ENCODE measurements around the gene CSNK2A3.

Gene CSNK2A3

DNA sequence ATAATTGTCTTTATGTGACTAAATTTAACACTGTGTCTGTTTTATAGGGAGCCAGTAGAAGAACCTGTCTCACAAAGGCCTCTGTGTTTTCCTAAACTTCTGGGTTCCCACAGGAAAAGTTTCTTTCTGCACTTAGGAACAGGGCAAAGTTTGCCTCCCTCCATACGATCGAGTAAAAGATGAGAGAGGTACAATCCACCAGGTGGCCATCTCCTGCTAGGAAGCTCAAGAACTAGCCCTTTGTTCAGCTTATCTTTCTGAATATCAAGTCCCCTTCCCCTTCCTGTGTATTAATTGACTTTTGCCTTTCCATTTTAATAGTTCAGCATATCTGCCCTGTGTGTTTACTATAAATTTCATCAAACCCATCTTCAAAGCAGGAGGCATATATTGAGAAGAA lies 18.0 kb downstream of the CSNK2A3 start:
- DNase-seq (ENCODE audit: low read depth) = no peak

DNA sequence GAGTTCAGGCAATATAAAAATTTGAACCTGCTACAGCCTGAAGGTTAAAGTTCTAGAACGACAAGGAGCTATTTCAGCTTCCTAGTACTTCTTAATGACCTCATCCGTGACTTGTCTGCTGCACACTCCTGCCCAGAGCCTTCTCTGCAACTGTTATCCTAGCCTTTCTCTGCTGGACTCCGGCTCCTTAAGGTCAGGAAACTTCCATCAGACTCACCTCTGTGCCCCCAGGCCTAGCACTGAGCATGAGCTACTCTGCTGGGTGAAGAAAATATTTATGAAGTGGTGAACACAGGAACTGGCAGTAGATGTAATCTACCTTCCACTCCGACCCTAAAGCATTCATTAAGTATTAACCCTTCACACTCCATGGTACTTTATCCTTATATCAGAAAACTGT lies 18.4 kb downstream of the CSNK2A3 start:
- DNase-seq (ENCODE audit: low read depth) = no peak

DNA sequence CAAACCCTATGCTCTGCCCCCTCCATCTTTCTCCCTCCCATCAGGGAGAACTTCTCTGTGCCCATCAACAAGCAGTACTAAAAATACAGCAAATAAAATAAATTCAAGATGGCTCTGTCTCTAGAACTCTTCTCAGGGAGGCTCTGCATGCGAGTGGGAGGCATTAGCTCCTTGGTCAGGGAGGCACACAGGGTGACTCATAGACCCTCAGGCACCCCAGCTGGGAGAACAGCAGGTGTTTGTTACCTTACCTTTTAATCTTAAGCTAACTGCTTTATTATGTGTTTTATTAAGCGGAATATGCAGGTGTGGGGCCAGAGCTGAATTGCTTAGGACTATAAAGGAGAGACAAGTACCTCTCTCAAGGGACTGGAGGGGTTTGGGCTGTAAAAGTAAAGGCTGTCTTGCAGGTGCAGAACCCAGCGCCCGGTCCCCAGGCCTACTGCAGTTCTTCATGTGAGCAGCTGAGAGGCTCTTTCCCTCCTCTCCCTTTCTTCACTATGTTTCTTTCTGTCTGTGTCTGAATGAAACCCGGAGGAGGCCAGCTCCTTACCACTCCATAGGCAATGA lies 20.8 kb downstream of the CSNK2A3 start:
- DNase-seq (ENCODE audit: low read depth) = no peak

DNA sequence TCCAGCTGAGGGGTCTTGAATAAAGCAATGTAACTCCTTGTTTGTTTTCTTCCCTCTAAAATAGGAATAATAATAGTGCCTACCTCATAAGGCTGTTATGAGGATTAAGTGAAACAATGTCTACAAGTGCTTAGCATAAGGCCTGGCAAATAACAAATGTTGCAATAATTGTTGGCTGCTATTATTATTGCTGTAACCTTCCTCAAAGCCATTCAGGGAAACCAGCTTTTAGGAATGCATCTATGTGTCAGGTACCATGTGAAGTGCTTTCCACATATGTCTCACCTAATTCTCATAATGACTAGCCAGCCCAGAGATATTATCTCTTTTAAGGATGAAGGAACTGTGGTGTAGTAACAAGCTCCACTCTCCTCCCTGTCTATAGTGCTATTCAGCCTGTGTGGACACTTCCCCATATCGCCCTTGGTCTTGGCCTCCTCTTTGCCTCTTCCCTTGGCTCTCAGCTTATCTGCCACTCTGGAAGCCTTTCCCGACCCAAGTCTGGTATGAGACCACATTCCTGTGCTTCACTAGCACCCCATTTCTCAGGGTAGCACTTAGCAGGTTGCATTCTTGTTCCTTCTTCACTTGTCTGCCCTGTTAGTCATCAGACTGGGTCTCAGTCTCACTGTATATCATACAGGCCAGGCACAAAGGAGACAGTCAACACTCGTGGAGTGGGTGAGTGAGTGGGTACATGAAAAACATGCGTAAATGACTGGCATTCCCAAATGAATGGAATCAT lies 23.8 kb downstream of the CSNK2A3 start:
- no peak for DNase-seq (ENCODE audit: low read depth)

DNA sequence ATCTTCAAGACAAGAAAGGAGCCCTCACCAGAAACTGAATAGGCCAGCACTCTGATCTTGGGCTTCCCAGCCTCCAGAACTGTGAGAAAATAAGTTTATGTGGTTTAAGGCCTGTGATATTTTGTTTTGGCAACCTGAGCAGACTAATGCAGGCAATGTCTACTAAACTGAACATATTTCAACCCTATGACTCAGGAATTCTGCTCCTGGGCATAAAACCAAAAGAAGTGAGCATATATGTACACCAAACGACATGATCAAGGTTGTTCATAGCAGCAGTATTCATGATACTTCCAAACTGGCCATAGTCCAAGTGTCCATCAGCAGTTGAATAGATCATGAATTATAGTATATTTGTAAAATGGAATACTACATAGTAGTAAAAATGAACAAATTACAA lies 29.0 kb downstream of the CSNK2A3 start:
- no peak for DNase-seq (ENCODE audit: low read depth)

DNA sequence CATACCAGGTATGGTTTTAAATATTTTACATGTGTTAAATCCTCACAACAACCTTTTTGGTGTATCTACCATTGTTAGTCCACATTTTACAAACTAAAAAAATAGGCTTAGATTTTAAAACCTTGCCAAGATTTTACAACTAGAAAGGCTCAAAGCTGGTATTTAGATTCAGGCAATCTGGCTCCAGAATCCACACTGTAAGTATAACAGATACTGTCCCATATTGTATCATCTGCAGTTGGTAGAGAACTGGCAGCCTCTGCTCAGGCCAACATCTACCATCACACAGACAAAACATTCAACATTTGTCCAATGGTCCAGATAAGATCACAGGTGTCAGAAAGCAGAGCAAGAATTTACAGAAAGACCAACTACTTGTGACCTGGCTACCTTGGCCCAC lies 30.9 kb downstream of the CSNK2A3 start:
- DNase-seq (ENCODE audit: low read depth) = no peak

DNA sequence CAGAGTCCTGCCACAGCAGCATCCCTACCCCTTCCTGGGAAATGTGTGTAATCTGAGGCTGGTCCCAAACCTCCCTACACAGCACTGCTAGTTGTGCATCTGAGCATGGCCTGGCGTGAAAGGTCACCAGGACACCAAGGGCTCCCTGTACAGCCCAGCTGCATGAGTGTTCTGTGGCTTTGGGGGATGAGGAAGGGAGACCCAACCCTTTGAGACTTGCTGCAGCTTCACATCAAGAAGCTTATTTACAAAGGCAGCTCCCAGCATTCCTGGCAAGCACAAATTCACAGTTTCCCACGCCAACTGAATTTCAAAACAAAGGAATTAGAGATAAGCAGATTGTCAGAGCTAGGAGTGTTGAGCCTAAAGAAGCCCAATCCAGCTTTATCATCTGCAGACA lies 32.2 kb downstream of the CSNK2A3 start:
- no peak for DNase-seq (ENCODE audit: low read depth)

DNA sequence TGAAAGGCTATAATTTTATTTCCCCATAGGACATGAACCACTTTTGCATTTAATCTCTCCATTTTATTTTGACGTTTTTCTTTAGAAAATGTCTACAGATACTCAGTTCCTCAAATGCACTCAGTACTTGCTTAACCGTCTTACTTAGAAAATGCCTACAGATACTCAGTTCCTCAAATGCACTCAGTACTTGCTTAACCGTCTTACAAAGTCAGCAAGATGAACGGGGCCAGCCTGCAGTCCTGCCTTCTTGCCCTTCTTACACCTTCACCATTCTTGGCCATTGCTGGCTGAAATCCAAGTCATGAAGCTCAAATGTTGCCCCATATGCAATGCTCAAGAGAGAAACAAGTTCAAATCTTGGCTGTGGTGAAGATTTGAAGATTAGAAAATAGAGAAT lies 34.1 kb downstream of the CSNK2A3 start:
- no peak for DNase-seq (ENCODE audit: low read depth)

DNA sequence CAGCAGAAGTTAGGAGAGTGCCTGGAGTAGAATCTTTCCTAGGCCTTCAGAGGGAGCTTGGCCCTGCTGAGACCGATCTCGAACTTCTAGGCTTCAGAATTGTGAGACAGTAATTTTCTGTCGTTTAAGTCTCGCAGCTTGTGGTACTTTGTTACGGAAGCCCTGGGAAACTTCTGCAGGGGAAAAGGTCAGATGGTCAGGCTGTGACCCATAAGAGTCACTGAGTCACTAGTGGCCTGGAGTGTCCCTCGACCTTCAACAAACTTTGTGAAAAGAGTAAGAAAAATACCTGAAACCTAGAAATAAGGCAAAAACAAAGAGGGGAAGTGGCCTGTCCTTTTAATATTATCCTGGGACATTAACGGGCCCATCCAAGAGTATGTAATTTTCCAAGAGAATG lies 34.6 kb downstream of the CSNK2A3 start:
- no peak for DNase-seq (ENCODE audit: low read depth)

DNA sequence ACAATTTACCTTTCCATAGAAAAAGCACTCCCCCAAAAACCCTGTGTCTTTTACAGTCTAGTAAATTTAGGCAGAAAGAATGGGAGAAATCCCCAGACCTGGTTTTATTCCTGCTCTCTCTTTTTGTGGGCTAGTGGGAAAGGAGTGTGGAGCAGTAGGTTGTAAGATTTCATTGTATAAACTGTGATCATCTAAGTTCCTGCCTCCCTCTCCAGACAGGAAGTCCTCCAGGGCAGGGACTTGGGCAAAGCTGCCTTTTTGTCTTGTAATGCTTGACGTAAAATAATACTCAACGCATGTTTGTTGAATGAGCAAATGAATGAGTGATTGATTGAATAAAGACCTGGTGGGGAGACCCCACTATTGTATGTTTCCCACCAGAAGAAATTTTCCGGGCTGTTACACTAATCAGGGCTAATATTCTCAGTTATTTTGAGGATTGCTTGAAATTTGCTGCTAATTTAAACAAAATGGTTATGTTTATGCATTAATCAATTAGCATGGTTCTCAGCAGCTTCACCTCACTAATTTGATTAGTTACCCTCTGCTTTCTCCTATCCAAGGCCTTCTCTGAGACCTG lies 36.3 kb downstream of the CSNK2A3 start:
- DNase-seq (ENCODE audit: low read depth) = no peak

DNA sequence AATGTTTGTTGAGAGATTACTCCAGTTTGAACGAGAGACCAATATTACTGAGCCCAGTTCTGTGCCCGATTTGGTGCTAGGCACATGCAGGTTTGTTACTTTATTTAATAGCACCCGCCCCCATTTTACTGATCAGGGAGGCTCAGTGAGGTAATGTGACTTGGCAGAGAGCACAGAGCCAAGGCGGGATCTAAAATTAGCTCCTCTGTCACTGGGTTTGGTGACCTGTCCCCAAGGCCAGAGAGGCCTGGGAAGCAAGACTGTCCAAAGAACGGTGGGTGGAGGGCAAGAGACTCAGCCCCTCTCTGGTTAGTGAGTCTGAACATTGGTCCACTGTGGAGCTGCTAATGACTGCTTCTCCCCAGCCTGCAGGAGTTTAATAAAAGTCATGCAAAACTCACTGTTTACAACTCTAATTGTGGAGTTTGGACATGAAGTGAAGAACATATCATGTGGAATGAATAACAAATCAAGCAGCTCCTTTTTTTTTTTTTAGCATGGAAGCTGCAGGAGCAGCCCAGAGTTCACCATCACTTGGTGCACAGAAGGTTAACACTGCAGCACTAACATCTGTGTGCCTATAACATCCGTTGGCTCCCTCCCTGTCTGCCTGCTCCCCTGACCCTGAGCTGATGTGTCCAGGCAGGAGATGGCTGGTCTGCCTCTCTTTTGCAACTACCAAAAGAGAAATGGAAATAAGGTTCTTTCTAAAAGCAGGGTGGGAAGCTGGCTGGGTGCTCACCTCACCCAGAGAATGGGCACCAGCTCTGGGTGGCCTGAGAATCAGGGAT lies 39.0 kb downstream of the CSNK2A3 start:
- DNase-seq (ENCODE audit: low read depth) = no peak

DNA sequence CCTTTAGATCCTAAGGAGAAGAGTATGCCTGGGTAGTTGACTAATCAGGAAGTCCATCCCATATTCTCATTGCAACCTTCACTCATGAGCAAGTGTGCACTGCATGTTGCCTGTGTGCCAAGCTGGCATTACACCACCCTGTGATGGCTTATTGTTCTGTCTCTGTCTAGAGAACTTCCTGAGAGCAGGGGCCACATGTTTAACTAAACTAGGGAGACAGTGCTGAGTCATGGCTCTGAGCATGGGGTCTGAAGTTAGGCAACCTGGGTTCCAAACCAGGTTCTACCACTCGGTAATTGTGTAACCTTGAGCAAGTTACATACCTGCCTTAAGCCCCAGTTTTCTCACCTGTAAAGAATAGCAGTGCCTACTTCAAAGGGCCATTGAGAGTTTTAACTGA lies 39.6 kb downstream of the CSNK2A3 start:
- DNase-seq (ENCODE audit: low read depth) = no peak

DNA sequence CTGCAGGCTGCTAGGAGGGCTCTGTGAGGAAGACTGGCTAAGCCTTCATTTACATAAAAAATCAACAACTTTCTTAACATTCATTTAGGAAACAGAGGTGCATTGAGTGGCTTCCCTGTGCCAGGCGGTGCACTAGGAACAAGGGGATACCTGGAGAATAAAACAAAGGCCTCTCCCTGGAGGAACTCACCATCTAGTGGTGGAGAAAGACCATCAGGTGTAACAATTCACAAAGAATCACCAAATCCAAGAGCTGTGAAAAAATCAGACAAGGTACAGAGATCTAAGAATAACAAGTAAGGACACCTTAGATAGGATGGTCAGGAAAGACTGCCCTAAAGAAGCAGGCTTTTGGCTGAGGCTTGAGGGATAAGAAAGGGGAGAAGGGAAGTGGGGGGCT lies 40.3 kb downstream of the CSNK2A3 start:
- no peak for DNase-seq (ENCODE audit: low read depth)

DNA sequence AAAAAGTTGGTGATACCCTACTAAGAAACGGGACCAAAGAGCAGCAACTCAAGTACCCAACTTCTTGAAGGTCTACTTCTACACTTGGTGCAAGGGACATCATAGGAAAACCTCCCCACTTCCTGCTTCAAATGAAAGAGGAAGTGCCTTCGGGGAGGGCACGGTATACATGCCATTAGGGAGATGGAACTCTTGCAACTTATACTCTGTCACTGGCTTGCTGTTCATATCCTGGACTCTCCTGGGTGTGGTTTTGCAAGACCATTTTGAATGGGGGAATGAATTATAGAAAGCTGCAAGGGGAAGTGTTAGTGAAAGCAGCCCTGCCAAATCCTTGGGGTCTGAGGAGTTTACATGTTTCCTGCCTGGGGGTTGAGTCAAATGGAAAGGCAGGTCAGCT lies 41.9 kb downstream of the CSNK2A3 start:
- no peak for DNase-seq (ENCODE audit: low read depth)

DNA sequence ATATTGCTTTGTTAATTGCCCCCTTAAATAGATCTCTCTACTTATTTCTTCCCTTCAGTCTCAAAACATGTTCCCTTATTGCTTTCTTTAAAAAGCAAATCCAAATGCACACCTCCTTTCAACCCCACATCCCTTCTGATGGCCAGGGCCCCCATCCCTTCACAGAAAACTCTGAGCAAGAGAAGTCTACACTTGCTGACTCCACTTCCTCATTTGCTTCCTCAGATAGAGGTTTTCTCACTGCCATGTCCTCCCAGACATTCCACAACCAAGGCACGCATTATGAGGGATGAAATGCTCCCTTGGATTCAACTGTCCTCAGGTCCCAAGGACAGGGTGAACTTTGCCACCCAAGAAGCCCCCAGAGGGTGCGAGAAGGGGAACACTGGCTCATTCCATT lies 43.1 kb downstream of the CSNK2A3 start:
- no peak for DNase-seq (ENCODE audit: low read depth)

DNA sequence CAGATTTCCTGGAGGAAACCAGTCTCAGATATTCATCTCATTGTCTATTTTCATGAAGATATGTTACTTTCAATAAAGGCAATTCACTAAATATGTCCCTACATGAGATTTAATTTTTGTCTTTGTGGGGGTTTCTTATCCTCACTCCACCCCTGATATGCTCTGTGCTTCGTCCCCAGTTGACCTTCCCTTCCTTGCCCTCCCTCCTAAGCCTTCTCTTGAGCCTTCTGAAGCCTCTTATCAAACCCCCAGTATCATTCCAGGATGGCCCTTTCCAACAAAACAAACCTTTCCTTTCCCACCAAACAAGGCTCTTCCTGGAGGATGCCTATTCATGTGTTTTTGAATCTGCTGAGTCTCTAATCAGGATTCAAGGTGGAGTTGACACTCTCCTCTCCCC lies 44.8 kb downstream of the CSNK2A3 start:
- no peak for DNase-seq (ENCODE audit: low read depth)

DNA sequence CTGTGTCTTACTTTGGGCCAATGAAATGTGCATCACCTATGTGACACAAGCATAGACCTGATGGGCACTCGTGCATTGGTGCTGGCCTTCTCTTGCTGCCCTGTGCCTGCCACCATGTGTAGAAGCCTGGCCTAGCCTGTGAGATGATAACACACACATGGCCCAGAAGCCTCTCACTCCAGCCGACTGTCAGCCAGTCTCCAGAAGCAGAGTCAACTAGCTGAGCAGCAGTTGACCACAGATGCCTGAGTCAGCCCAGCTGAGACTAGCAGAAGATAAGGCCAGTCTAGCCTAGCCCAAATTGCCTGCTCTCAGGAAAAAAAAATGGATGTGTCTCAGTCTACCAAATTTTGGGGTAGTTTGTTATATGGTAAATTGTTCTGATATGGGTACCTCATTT lies 46.2 kb downstream of the CSNK2A3 start:
- DNase-seq (ENCODE audit: low read depth) = no peak

DNA sequence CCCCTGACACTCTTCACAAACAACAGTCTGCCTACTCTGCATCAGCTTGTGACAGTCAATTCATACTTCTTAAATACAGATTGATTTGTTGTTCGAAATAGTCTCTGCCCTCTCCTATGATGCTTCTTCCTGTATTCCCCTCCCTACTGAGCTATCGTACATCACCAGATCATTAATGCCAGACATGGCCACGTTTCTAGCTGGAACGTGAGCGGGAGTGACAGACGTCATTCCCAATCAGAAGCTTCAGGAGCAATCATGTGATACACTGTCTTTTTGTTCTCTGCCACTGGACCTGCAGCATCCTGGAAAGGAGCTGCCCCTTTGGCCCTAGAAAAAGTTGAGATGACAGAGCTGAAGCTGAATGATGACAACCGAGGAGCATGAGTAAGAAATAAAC lies 48.5 kb downstream of the CSNK2A3 start:
- DNase-seq (ENCODE audit: low read depth) = no peak

DNA sequence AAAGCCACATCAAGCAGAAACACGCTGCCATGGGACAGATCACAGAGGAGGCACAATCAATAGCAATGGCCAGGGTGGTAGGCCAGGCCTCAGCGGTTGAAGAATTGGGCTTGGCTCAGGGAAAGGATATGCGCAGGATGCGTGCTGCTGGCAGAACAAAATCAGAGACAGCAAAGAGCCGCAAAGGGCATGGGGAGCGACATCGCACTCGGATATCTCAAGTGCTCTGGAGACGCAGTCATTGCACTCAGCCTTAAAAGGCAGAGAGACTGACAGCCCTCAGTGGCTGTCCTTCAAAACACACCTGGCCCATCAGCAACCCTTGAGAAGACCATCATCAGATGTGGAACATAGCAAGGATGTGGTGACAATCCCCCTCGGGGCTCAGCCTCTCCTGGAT lies 50.5 kb downstream of the CSNK2A3 start:
- no peak for DNase-seq (ENCODE audit: low read depth)

Measured in stimulated activated CD8-positive, alpha-beta memory T cell treated with anti-CD3 and anti-CD28 coated beads, Interleukin-7, amount 100 ng/mL, for 24 hours (primary cell).